HG03558 (cell line): ENCODE measurements around the gene REPIN1.

Experiments
- ATAC-seq: cut with Tn5 transposase; IDR thresholded peaks from one replicate; pipeline ENCODE4 v1.9.1; 2021; ENCODE audit warnings: moderate number of reproducible peaks; ENCODE audit not compliant: unreplicated experiment; ENCODE audit errors: extremely low read depth

The REPIN1 gene

GRCh38 chr7:150368096-150368883, at the start of gene REPIN1:
REPIN1 (plus strand) TSS chr7:150368822; CDS start chr7:150369712, 890 bp downstream.
- ATAC-seq: no peak

DNA sequence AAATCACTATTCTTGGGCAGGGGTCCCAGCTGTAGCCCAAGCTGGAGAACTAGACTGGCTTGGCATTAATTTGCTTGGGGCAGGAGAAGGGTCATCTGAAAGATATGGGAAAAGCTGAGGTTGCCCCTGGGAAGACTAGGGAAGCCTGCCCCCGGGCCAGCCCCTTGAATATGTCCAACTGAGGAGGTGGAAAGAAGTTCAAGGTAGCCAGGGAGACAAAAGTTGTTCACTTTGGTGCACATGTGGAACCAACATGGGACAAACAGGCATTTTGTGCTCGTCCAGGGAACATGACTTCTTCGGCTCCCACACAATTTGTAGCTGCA, 46.9 kb upstream of the REPIN1 start:
- ATAC-seq: no peak

DNA sequence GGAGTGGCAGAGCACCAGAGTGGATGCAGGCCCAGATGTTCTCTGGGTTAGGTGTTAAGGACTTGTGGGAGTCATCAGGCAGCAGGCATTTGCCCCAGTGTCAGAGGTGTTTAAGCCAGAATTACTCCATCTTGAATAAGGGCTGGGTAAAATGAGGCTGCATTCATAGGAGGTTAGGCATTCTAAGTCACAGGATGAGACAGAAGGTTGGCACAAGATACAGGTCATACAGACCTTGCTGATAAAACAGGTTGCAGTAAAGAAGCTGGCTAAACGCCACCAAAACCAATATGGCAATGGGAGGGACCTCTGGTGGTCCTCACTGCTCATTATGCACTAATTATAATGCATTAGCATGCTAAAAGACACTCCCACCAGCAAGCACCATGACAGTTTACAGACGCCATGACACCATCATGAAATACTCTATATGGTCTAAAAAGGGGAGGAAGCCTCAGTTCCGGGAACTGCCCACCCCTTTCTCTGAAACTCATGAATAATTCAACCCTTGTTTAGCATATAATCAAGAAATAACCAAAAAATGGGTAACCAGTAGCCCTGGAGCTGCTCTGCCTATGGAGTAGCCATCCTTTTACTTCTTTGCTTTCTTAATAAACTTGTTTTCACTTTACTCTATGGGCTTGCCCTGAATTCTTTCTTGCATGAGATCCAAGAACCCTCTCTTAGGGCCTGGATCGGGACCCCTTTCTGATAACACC, 46.3 kb upstream of the REPIN1 start:
- no peak for ATAC-seq

GRCh38 chr7:150322833-150323681, 45.6 kb upstream of the REPIN1 start, which contains the start of the genes ACTR3C and LRRC61:
ACTR3C (minus strand) TSS chr7:150323545; CDS start chr7:150295296, 28,249 bp downstream.
LRRC61 (plus strand) TSS chr7:150323355; CDS start chr7:150336862, 13,507 bp downstream.
- ATAC-seq: no peak

- ATAC-seq: no peak
Measured at GRCh38 chr7:150323682-150324372, 44.8 kb upstream of the REPIN1 start.

- no peak for ATAC-seq
Measured at GRCh38 chr7:150324373-150324961, 44.2 kb upstream of the REPIN1 start.

DNA sequence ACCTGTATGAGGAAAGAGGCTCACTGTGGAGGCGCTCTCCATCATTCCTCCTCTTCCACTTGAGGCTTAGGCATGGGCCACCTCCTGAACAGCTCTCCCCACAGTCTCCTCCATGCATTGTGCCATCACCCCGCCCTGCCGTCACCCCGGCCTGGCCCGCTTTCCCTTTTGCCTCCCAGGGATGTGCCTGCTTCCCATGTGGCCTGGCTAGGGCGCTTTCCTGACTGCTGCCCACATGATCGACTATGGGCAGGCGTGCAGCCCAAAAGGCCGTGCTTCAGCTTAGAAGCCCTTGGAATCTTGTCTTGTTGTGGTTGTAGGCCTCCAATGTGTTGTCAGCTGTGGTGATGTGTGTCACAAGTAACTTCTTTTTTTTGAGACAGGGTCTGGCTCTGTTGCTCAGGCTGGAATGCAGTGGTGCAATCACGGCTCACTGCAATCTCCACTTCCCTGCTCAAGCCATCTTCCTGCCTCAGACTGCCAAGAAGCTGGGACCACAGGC, 43.5 kb upstream of the REPIN1 start:
- no peak for ATAC-seq

GRCh38 chr7:150325901-150326300, 42.7 kb upstream of the REPIN1 start:
- no peak for ATAC-seq

GRCh38 chr7:150326657-150327268, 41.9 kb upstream of the REPIN1 start:
- no peak for ATAC-seq

GRCh38 chr7:150327308-150327707, 41.3 kb upstream of the REPIN1 start:
- ATAC-seq: no peak

- no peak for ATAC-seq
Measured at GRCh38 chr7:150329331-150330120, 39.1 kb upstream of the REPIN1 start.

DNA sequence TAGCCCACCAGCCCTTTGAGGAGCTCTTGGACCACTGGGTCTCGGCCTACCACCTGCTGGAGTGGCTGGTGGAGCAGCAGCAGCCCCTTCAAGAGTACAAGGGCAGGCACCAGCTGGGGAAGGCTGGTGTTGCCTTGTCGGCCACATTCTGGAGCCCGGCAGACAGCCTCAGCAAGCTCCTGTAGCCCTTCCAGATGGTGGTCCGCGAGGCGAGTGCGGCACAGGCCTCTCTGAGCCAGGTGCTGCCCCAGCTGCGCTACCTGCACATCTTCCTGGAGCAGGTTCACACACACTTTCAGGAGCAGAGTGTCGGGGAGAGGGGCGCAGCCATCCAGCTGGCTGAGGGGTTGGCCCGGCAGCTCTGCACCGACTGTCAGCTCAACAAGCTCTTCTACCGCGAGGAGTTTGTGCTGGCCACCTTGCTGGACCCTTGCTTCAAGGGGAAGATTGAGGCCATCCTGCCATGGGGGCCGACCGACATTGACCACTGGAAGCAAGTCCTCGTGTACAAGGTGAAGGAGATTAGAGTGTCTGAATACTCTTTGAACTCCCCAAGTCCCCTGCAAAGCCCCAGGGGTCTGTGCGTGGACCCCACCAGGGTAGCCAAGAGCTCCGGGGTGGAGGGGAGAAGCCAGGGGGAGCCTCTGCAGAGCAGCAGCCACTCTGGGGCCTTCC, 38.3 kb upstream of the REPIN1 start:
- no peak for ATAC-seq

DNA sequence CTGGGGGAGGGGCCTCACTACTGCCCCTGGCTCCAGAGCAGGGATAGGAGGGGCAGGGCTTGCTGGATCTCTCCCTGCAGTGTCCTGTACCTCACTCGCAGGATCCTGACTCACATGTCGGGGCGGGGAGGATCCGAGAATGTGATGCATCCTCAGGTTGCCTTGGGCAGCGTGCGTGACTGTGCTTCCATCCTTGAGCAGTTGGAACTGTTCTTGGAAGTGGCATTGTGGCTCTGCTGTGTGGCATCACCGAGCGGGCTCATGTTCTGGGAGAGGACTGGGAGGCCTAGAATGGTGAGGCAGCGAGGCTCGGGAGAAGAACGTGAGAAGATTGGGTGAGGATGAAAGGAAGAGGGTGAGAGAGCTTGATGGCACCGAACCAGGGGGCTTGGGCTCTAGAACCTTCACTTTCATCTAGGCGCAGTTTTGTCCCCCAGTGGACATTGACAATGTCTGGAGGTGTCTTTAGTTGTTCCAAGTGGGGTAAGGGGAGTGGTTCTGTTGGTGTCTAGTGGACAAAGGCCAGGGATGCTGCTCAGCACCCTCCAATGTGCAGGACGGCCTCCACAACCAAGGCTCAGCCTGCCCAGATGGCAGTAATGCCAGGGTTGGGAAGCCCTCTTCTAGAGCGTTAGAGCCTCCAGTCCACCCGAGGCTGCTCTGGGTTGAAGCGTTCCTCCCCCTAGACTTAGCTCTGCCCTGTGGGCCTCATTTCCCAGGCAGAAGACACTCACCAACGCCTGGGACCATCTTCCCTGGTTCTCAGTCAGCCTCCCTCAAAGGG, 35.6 kb upstream of the REPIN1 start:
- no peak for ATAC-seq

GRCh38 chr7:150333659-150334058, 35.0 kb upstream of the REPIN1 start:
- no peak for ATAC-seq

GRCh38 chr7:150334108-150334507, 34.5 kb upstream of the REPIN1 start:
- ATAC-seq: no peak

- ATAC-seq: no peak
Measured at GRCh38 chr7:150335108-150335773, 33.4 kb upstream of the REPIN1 start.

GRCh38 chr7:150335774-150336112, 32.9 kb upstream of the REPIN1 start:
- no peak for ATAC-seq
